Measurements from ENCODE around the gene MINK1. TPM values are rescaled to one million over a fixed set of nuclear protein-coding genes. Genes with fewer than 3 reads are reported as not detected.

Gene MINK1
- total and polyA plus RNA-seq, 9 donors = 37.6 to 177 (median 95.8) TPM

DNA sequence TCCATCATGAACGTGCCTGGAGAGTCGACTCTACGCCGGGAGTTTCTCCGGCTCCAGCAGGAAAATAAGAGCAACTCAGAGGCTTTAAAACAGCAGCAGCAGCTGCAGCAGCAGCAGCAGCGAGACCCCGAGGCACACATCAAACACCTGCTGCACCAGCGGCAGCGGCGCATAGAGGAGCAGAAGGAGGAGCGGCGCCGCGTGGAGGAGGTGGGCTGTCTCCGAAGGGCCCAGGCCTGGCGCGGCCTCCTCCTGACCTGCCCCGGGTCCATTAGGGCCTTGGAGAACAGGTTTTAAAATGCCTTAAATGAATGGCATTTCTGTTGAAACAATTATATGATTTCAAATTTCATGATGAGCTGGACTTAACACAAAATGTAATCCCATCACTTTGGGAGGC is 54.4 kb downstream of the MINK1 start:
- H3K4me3 ChIP-seq = no peak overlapping the region
- H3K36me3 ChIP-seq = no peaks in the 10 kb centered on the region
- intact Hi-C loops (cut with DNase I) = loop anchor here in 2 of 4 donors (5.0 kb wide), 2 partner anchors 45 to 100 kb away; partner anchors contain the start of genes GLTPD2 (in 1 of the 2) and VMO1 (in 1 of the 2)
- TF ChIP-seq POLR2A (IDR thresholded peaks at IDR 0.05) (no peak), EP300 (IDR thresholded peaks at IDR 0.05) (no peak)
- TF ChIP-seq, protein P1, sequence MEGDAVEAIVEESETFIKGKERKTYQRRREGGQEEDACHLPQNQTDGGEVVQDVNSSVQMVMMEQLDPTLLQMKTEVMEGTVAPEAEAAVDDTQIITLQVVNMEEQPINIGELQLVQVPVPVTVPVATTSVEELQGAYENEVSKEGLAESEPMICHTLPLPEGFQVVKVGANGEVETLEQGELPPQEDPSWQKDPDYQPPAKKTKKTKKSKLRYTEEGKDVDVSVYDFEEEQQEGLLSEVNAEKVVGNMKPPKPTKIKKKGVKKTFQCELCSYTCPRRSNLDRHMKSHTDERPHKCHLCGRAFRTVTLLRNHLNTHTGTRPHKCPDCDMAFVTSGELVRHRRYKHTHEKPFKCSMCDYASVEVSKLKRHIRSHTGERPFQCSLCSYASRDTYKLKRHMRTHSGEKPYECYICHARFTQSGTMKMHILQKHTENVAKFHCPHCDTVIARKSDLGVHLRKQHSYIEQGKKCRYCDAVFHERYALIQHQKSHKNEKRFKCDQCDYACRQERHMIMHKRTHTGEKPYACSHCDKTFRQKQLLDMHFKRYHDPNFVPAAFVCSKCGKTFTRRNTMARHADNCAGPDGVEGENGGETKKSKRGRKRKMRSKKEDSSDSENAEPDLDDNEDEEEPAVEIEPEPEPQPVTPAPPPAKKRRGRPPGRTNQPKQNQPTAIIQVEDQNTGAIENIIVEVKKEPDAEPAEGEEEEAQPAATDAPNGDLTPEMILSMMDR (IDR thresholded peaks at IDR 0.05) = no peak
- WGBS, 3 donors = 85 to 89% (median 86%) methylated on average over 18 of the region's 18 CpGs
- H3K4me1 ChIP-seq (ENCODE audit: insufficient read depth) = no peaks in the 10 kb centered on the region
- DNase-seq = no peak
- no peaks in the 10 kb centered on the region for H3K9me3 ChIP-seq
- H3K27me3 ChIP-seq = no peaks in the 10 kb centered on the region
- H3K27ac ChIP-seq = no peak overlapping the region

DNA sequence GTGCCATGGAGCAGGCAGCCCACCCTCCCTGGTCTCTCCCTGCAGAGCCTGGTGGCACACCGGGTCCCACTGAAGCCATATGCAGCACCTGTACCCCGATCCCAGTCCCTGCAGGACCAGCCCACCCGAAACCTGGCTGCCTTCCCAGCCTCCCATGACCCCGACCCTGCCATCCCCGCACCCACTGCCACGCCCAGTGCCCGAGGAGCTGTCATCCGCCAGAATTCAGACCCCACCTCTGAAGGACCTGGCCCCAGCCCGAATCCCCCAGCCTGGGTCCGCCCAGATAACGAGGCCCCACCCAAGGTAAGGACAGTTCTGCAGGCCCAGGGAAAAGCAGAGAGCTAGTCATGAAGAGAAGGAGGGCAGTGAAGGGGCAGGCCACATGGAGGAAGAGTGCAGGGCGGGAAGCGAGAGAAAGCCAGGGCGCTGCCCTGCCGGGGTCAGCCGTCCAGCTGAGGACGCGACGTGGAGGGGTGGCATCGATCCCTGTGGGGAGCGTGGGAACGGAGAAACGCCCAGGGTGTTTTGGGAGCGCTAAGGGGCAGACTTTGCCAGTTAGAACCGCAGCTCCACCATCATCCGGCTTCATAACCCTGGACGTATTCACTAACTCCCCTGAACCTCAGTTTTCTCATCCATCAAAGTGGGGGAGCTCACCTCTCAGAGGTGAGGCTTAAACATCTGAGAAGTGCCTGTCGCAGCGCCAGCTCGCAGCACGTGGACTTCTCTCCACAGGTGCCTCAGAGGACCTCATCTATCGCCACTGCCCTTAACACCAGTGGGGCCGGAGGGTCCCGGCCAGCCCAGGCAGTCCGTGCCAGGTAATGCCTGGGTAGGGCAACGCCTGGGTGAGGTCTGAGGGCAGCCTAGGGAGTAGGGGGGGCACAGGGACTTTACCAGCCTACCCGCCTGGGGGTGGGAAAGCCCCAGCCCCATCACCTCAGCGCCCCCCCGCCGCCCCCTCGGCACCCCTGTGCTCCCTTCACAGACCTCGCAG is 58.6 kb downstream of the MINK1 start:
- Histone ChIP-seq H3K27me3 (no peaks in the 10 kb centered on the region), H3K4me1 (ENCODE audit: insufficient read depth) (no peaks in the 10 kb centered on the region), H3K27ac (no peak overlapping the region), H3K9me3 (no peaks in the 10 kb centered on the region), H3K36me3 (no peaks in the 10 kb centered on the region), H3K4me3 (no peak overlapping the region)
- TF ChIP-seq, protein P1 (IDR thresholded peaks at IDR 0.05) = no peak
- TF ChIP-seq EP300 (IDR thresholded peaks at IDR 0.05) = no peak
- peak in 1 of 5 donors; percentile 34 for DNase-seq
- intact Hi-C loops (cut with DNase I) = loop anchor here in 1 of 4 donors (2.0 kb wide), 1 partner anchor 103 kb away; the partner anchor contains the start of gene GLTPD2
- WGBS, 3 donors = 86 to 92% (median 90%) methylated on average over 42 of the region's 42 CpGs

DNA sequence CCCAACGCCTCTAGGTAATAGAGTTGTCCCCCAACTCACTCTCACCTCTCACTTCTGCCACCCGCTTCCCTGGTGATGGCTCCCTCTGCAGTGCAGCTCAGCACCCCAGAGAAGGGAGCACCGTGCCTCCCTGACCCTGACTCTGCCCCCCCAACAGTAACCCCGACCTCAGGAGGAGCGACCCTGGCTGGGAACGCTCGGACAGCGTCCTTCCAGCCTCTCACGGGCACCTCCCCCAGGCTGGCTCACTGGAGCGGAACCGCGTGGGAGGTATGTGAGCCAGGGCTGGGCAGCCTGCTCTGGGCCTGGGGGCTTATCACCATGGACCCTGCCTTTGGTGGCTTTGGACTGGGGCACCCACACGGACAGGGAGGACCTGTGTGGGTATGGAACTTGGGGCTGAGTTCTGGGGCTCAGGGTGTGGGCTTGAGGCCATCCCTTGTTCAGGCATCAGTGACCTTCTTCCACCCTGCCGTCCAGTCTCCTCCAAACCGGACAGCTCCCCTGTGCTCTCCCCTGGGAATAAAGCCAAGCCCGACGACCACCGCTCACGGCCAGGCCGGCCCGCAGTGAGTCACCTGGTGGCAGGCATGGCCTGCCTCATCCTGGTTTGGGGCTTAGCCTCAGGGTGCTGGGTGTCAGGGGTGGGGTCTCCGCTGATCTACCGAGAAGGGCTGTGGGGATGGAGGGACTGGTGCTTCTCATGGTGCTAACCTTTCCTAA is 59.5 kb downstream of the MINK1 start:
- WGBS, 3 donors = 65 to 70% (median 66%) methylated on average over 23 of the region's 23 CpGs

DNA sequence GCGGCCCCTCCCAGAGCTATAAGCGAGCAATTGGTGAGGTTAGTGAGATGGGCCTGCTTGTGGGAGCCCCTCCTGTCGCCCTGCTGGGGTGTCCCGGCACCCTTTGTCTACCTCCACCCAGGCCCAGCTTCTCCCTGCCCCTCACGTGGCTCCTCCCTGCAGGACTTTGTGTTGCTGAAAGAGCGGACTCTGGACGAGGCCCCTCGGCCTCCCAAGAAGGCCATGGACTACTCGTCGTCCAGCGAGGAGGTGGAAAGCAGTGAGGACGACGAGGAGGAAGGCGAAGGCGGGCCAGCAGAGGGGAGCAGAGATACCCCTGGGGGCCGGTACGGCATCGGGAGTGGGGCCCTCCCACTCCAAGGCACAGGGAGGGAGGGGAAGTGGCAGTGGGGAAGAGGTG is 60.1 kb downstream of the MINK1 start:
- Histone ChIP-seq H3K27ac (no peak overlapping the region), H3K9me3 (no peaks in the 10 kb centered on the region), H3K4me1 (ENCODE audit: insufficient read depth) (no peaks in the 10 kb centered on the region), H3K27me3 (no peaks in the 10 kb centered on the region), H3K4me3 (no peak overlapping the region), H3K36me3 (no peaks in the 10 kb centered on the region)
- TF ChIP-seq, protein P1 (IDR thresholded peaks at IDR 0.05) = no peak
- TF ChIP-seq POLR2A (IDR thresholded peaks at IDR 0.05) (no peak), EP300 (IDR thresholded peaks at IDR 0.05) (no peak)
- WGBS, 3 donors = 82 to 84% (median 82%) methylated on average over 18 of the region's 18 CpGs
- intact Hi-C loops (cut with DNase I) = no loop called here
- DNase-seq = no peak

More for the DNA sequence above, 59.5 kb downstream of the MINK1 start:
- Histone ChIP-seq H3K27ac (no peak overlapping the region), H3K4me1 (ENCODE audit: insufficient read depth) (no peaks in the 10 kb centered on the region), H3K36me3 (no peaks in the 10 kb centered on the region), H3K27me3 (no peaks in the 10 kb centered on the region), H3K9me3 (no peaks in the 10 kb centered on the region), H3K4me3 (no peak overlapping the region)
- TF ChIP-seq EP300 (IDR thresholded peaks at IDR 0.05) (no peak), POLR2A (IDR thresholded peaks at IDR 0.05) (no peak)
- TF ChIP-seq, protein P1 (IDR thresholded peaks at IDR 0.05) = no peak
- DNase-seq = peak in 1 of 5 donors; percentile 22
- intact Hi-C loops (cut with DNase I) = no loop called here

Data from ovary (tissue), 9 donors.